ENCODE measurements around the gene ATF7.

ATF7 gene

DNA sequence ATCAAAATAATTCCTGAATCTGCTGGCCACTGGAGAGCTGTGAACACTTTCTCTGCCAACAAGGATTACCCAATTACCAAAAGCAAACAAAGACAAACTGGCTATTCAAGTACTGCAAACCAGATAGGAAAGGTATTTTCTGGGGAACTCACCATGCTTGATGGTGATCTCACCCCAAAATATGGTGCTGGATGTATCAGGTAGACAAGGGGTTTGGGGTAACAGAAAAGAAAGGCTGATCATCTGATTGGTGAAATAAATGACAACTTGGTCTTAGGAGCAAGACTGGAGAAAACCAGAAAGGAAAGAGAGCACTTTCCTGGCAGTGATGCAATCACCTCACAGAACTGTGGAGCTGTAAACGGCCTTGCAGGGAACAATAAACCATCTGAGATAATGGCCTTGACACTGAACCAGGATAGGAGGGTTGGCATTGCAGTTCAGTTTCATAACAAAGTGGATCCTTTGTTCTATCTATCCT lies 87.9 kb downstream of the ATF7 start:
- DNase-seq (ENCODE audit: extremely low read depth, low read depth): no peak
- TF ChIP-seq CTCF (IDR thresholded peaks at IDR 0.05; ENCODE audit: low read depth, low read length, missing control alignments): no peak
- H3K4me3 ChIP-seq (replicated peaks; ENCODE audit: low read depth, low read length): no peak overlapping the region

DNA sequence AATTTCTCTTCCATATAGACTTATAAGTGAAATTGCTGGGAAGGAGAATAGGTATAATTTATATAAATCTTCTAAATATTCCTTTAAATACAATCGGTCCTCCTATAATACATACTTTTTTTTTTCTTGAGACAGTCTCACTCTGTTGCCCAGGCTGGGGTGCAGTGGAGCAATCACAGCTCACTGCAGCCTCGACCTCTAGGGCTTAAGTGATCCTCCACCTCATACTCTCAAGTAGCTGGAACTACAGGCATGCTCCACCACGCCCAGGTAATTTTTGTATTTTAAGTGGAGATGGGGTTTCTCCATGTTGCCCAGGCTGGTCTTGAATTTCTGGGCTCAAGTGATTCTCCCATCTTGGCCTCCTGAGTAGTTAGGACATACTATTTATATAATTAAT lies 89.2 kb downstream of the ATF7 start:
- DNase-seq (ENCODE audit: extremely low read depth, low read depth): no peak
- TF ChIP-seq CTCF (IDR thresholded peaks at IDR 0.05; ENCODE audit: low read depth, low read length, missing control alignments): no peak
- H3K4me3 ChIP-seq (replicated peaks; ENCODE audit: low read depth, low read length): no peak overlapping the region

GRCh38 chr12:53533471-53533870 lies 92.7 kb downstream of the ATF7 start:
- TF ChIP-seq CTCF (IDR thresholded peaks at IDR 0.05; ENCODE audit: low read depth, low read length, missing control alignments): no peak
- no peak for DNase-seq (ENCODE audit: extremely low read depth, low read depth)
- H3K4me3 ChIP-seq (replicated peaks; ENCODE audit: low read depth, low read length): no peak overlapping the region

GRCh38 chr12:53532524-53533445 lies 93.4 kb downstream of the ATF7 start:
- H3K4me3 ChIP-seq (replicated peaks; ENCODE audit: low read depth, low read length): no peak overlapping the region
- no peak for DNase-seq (ENCODE audit: extremely low read depth, low read depth)
- no peak for TF ChIP-seq CTCF (IDR thresholded peaks at IDR 0.05; ENCODE audit: low read depth, low read length, missing control alignments)

DNA sequence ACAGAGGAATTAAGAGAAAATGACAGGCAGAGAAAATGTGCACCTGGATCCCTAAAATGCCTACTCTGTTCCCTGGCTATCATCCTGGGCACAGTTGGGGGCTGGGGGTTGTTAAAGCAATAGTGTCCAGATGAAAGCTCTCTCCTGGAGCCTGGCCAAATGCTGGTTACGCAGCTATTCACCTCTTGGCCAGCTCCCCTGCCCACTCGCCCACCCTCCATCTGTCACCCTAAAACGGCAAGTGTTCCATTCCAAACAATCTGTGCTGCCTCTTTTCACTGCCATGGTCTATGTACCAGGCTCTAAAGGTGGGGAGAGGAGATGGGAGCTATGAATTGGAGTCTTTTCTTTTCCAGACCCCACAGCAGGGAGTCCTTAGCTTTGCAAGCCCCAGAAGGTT lies 94.2 kb downstream of the ATF7 start:
- H3K4me3 ChIP-seq (replicated peaks; ENCODE audit: low read depth, low read length): no peak overlapping the region
- no peak for TF ChIP-seq CTCF (IDR thresholded peaks at IDR 0.05; ENCODE audit: low read depth, low read length, missing control alignments)
- no peak for DNase-seq (ENCODE audit: extremely low read depth, low read depth)

DNA sequence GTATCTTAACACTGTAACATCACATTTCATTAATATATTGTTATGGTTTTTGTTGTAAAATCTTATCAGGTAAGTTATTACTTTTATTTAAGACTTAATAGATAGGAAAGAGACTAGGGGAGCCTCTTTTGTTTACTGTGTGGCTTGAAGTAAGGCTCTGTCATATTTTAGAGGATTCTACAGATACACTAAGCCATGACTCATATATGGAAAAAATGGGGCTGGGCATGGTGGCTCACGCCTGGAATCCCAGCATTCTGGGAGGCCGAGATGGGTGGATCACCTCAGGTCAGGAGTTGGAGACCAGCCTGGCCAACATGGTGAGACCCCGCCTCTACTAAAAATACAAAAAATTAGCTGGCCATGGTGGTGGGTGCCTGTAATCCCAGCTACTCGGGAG lies 95.3 kb downstream of the ATF7 start:
- no peak for DNase-seq (ENCODE audit: extremely low read depth, low read depth)
- TF ChIP-seq CTCF (IDR thresholded peaks at IDR 0.05; ENCODE audit: low read depth, low read length, missing control alignments): no peak
- no peak overlapping the region for H3K4me3 ChIP-seq (replicated peaks; ENCODE audit: low read depth, low read length)

Data from HFF-Myc (cell line).